ENCODE measurements around the gene PRKRA.
A peak's percentile ranks its signal among the peaks of the same experiment; 100 is the strongest.

Gene PRKRA

DNA sequence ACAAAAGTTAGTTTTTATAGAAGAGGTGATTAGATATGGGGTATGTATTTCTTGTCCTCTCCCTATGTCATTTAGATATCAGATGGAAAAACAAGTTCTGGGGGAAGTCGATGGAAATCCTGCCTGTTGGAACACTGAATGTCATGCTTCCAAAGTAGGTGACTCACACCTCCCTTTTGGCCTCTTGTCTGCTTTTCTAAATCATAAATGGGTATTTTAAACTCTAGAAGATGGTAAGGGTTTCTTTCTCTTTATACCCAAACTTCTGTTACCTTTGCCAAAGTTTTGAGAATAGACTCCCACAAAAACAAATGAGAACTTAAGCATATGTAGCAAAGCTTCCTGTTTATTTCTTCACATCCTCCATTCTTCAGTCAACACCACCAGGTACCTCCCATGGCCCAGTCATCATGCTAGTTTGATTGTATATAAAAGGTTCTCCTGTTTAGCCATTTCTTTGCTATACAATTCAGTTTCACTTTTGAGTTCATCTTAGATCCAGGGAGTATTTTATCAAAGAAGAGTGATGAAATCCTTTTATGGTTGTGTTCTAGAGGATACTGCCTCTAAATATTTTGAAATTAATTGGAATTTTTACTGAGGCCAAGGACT is 63.9 kb downstream of the PRKRA start:
- Histone ChIP-seq H3K36me3 (ENCODE audit: control insufficient read depth in 1 of 2, insufficient read depth in 2 of 2, low read length in 2 of 2) (no peaks in the 10 kb centered on the region), H3K23ac (ENCODE audit: low read length) (no peak overlapping the region), H3K4me2 (ENCODE audit: low read length) (no peak overlapping the region), H2BK120ac (ENCODE audit: insufficient read depth, low read length, poor library complexity) (no peak overlapping the region), H3K9me3 (ENCODE audit: insufficient read depth, low read depth, low read length) (no peaks in the 10 kb centered on the region), H4K8ac (ENCODE audit: low read depth, low read length) (no peak overlapping the region), H3K14ac (ENCODE audit: low read length) (no peak overlapping the region), H2BK5ac (ENCODE audit: low read depth, low read length, poor library complexity) (no peak overlapping the region), H3K9ac (ENCODE audit: low read length) (no peak overlapping the region), H3K4me1 (ENCODE audit: control insufficient read depth in 1 of 2, insufficient read depth in 2 of 2, low read length in 2 of 2) (peaks cover 0 to 4% of the 10 kb centered on the region in 2 experiments), H4K12ac (ENCODE audit: low read depth, low read length) (no peak overlapping the region), H3K27ac (ENCODE audit: low read depth, low read length) (no peak overlapping the region), H2AFZ (ENCODE audit: insufficient read depth, low read length, poor library complexity) (no peak overlapping the region), H3K27me3 (ENCODE audit: insufficient read depth, low read length) (no peaks in the 10 kb centered on the region), H3K4me3 (ENCODE audit: low read depth, low read length) (no peak overlapping the region), H2BK12ac (ENCODE audit: low read length) (no peak overlapping the region), H3K79me2 (ENCODE audit: control insufficient read depth, insufficient read depth, low read length, poor library complexity) (no peaks in the 10 kb centered on the region), H4K91ac (ENCODE audit: low read depth, low read length) (no peak overlapping the region), H2AK5ac (ENCODE audit: low read length) (no peak overlapping the region), H3K4ac (ENCODE audit: low read depth, low read length) (no peak overlapping the region), H3K18ac (ENCODE audit: low read length) (no peak overlapping the region), H3K79me1 (ENCODE audit: low read length) (no peaks in the 10 kb centered on the region)
- WGBS (ENCODE audit: extremely low coverage, insufficient coverage, insufficient read length): no CpG with 5 or more reads among the region's 1 CpG
- no peak for DNase-seq

DNA sequence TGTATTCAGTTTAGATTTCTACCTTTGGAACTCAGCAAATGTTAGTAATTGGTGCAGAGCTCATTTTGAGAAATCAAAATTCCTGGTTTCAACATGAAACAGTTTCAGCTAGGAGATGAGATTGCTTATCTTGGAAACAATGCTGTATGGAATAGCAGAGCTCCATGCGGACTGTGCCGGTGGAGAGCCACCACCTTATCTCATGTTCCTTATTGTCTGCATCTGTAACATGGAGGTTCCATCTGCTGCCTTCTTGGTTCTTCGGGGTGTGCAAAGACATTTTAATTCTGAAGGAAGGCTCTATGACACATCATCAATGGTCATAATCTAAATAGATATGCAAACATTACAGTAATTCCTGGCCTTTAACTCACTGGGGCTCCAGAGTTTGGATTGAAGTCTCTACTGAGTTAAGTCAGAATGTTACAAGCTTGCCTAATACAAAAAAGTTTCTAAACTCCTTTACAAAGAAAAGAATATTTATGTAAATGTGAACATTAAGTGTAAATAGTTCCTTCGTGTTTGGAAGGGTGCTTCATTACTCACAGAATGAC is 65.3 kb downstream of the PRKRA start:
- H3K4me1 ChIP-seq (ENCODE audit: control insufficient read depth in 1 of 2, insufficient read depth in 2 of 2, low read length in 2 of 2): peaks cover 0 to 4% of the 10 kb centered on the region in 2 experiments
- no peak overlapping the region for H4K12ac ChIP-seq (ENCODE audit: low read depth, low read length)
- H3K4ac ChIP-seq (ENCODE audit: low read depth, low read length): no peak overlapping the region
- no peak overlapping the region for H4K91ac ChIP-seq (ENCODE audit: low read depth, low read length)
- no peak overlapping the region for H3K4me2 ChIP-seq (ENCODE audit: low read length)
- H2AFZ ChIP-seq (ENCODE audit: insufficient read depth, low read length, poor library complexity): no peak overlapping the region
- H3K36me3 ChIP-seq (ENCODE audit: control insufficient read depth in 1 of 2, insufficient read depth in 2 of 2, low read length in 2 of 2): no peaks in the 10 kb centered on the region
- no peaks in the 10 kb centered on the region for H3K79me2 ChIP-seq (ENCODE audit: control insufficient read depth, insufficient read depth, low read length, poor library complexity)
- no peak overlapping the region for H2BK5ac ChIP-seq (ENCODE audit: low read depth, low read length, poor library complexity)
- H3K79me1 ChIP-seq (ENCODE audit: low read length): no peaks in the 10 kb centered on the region
- no peak overlapping the region for H4K8ac ChIP-seq (ENCODE audit: low read depth, low read length)
- no CpG with 5 or more reads among the region's 4 CpGs for WGBS (ENCODE audit: extremely low coverage, insufficient coverage, insufficient read length)
- H3K27me3 ChIP-seq (ENCODE audit: insufficient read depth, low read length): no peaks in the 10 kb centered on the region
- H3K9me3 ChIP-seq (ENCODE audit: insufficient read depth, low read depth, low read length): no peaks in the 10 kb centered on the region
- DNase-seq: peak in 1 of 2 donors; percentile 55
- H3K18ac ChIP-seq (ENCODE audit: low read length): no peak overlapping the region
- no peak overlapping the region for H3K14ac ChIP-seq (ENCODE audit: low read length)
- no peak overlapping the region for H2BK120ac ChIP-seq (ENCODE audit: insufficient read depth, low read length, poor library complexity)
- H2BK12ac ChIP-seq (ENCODE audit: low read length): no peak overlapping the region
- H3K23ac ChIP-seq (ENCODE audit: low read length): no peak overlapping the region
- H2AK5ac ChIP-seq (ENCODE audit: low read length): no peak overlapping the region
- H3K27ac ChIP-seq (ENCODE audit: low read depth, low read length): no peak overlapping the region
- no peak overlapping the region for H3K9ac ChIP-seq (ENCODE audit: low read length)
- H3K4me3 ChIP-seq (ENCODE audit: low read depth, low read length): no peak overlapping the region

DNA sequence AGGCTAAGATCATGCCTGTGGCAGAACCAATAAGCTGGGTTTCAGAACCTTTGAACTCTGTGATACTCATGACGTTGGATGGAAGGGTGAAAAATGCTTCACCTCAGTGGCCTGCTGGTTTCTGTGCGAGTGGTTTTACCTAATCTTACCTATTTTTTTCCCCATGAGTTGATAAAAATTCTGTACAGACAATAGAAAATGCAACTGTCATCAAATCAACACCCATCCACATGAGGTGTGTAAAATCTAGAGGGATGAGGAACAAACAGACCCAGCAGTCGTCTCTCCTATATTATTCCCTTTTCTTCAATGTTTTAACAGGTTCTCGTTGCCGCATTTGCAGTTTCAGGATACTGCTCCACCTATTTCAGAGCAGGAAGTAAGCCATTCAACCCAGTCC is 67.3 kb downstream of the PRKRA start:
- Histone ChIP-seq H4K12ac (ENCODE audit: low read depth, low read length) (no peak overlapping the region), H3K18ac (ENCODE audit: low read length) (no peak overlapping the region), H2BK12ac (ENCODE audit: low read length) (no peak overlapping the region), H3K4me2 (ENCODE audit: low read length) (no peak overlapping the region), H4K8ac (ENCODE audit: low read depth, low read length) (no peak overlapping the region), H2BK120ac (ENCODE audit: insufficient read depth, low read length, poor library complexity) (no peak overlapping the region), H3K4me1 (ENCODE audit: control insufficient read depth in 1 of 2, insufficient read depth in 2 of 2, low read length in 2 of 2) (peaks cover 0 to 4% of the 10 kb centered on the region in 2 experiments), H3K4ac (ENCODE audit: low read depth, low read length) (no peak overlapping the region), H3K27me3 (ENCODE audit: insufficient read depth, low read length) (no peaks in the 10 kb centered on the region), H2AK5ac (ENCODE audit: low read length) (no peak overlapping the region), H3K27ac (ENCODE audit: low read depth, low read length) (no peak overlapping the region), H3K9me3 (ENCODE audit: insufficient read depth, low read depth, low read length) (no peaks in the 10 kb centered on the region), H3K23ac (ENCODE audit: low read length) (no peak overlapping the region), H3K9ac (ENCODE audit: low read length) (no peak overlapping the region), H3K79me2 (ENCODE audit: control insufficient read depth, insufficient read depth, low read length, poor library complexity) (no peaks in the 10 kb centered on the region), H3K79me1 (ENCODE audit: low read length) (no peaks in the 10 kb centered on the region), H3K14ac (ENCODE audit: low read length) (no peak overlapping the region), H4K91ac (ENCODE audit: low read depth, low read length) (no peak overlapping the region), H2AFZ (ENCODE audit: insufficient read depth, low read length, poor library complexity) (no peak overlapping the region), H2BK5ac (ENCODE audit: low read depth, low read length, poor library complexity) (no peak overlapping the region), H3K36me3 (ENCODE audit: control insufficient read depth in 1 of 2, insufficient read depth in 2 of 2, low read length in 2 of 2) (no peaks in the 10 kb centered on the region), H3K4me3 (ENCODE audit: low read depth, low read length) (no peak overlapping the region)
- no peak for DNase-seq
- no CpG with 5 or more reads among the region's 5 CpGs for WGBS (ENCODE audit: extremely low coverage, insufficient coverage, insufficient read length)

Measured in trophoblast cell (in vitro differentiated cells and primary cell).